Spleen (tissue), 7 donors: ENCODE measurements around the gene EXOC4.

Experiments
- POLR2A ChIP-seq, 3 donors: fragments of 450-650 bp; IDR thresholded peaks; one replicate each; pipeline ENCODE4 v1.5.1; 2017; ENCODE audit warnings: antibody characterized with exemption in 3 of 3, mild to moderate bottlenecking in 1 of 3
- POLR2AphosphoS5 ChIP-seq, 3 donors: sonication (generic); formaldehyde crosslinking; IDR thresholded peaks; one replicate each; pipeline ENCODE4 v1.5.1; 2017; ENCODE audit warnings: antibody characterized with exemption in 3 of 3
- TF ChIP-seq, protein P1 (sequence below), 11 experiments: fragments of 200-600 bp in 7 of 11; fragments of 450-650 bp in 4 of 11; sonication (generic) in 4 of 11; IDR thresholded peaks in 8 of 11; conservative IDR thresholded peaks in 3 of 11; 1 replicate in 7 of 11; 2 replicates in 4 of 11; pipeline versions ENCODE4 v1.4.0 to v1.8.0; 2016 to 2021; ENCODE audit warnings: antibody characterized with exemption in 11 of 11, inconsistent platforms in 4 of 11, mild to moderate bottlenecking in 1 of 11
- donor health status: DM: no; HTN: no; CAD: no; lungs with moderate emphysema.
- donor health status: DM: no; HTN: no; CAD: no.
- donor health status: DM: no; HTN: no; CAD: no.

DNA sequence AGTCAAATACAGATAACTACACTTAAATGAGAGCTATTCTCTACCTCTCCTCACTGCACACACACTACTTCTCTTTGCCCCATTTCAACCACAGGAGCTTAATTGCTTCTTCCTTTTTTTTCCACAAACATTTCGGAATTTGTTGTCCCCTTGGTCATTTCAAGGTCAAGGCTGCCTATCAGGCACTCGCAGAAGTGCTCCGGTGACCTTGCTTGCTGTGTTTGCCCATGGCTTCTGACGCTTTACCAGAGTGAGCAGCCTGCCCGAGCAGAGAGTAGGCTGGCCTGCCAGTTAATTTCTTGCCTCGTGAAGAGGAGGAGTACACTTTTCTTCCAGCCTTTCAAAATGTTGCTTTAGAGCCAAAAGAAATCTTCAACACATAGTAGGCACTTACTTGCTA is 577.2 kb downstream of the EXOC4 start:
- TF ChIP-seq POLR2A (IDR thresholded peaks at IDR 0.05) (no peak), POLR2AphosphoS5 (IDR thresholded peaks at IDR 0.05) (peak in 1 of 3 donors; percentile 47)
- TF ChIP-seq, protein P1, sequence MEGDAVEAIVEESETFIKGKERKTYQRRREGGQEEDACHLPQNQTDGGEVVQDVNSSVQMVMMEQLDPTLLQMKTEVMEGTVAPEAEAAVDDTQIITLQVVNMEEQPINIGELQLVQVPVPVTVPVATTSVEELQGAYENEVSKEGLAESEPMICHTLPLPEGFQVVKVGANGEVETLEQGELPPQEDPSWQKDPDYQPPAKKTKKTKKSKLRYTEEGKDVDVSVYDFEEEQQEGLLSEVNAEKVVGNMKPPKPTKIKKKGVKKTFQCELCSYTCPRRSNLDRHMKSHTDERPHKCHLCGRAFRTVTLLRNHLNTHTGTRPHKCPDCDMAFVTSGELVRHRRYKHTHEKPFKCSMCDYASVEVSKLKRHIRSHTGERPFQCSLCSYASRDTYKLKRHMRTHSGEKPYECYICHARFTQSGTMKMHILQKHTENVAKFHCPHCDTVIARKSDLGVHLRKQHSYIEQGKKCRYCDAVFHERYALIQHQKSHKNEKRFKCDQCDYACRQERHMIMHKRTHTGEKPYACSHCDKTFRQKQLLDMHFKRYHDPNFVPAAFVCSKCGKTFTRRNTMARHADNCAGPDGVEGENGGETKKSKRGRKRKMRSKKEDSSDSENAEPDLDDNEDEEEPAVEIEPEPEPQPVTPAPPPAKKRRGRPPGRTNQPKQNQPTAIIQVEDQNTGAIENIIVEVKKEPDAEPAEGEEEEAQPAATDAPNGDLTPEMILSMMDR (IDR thresholded peaks at IDR 0.05 in 8 of 11, conservative IDR thresholded peaks at IDR 0.05 in 3 of 11), result no peak
